Upper lobe of left lung (tissue), 4 donors: ENCODE measurements around the gene GATB.

Experiments
- CTCF ChIP-seq, 6 experiments: fragments of 450-650 bp in 4 of 6; fragments of 200-600 bp in 2 of 6; sonication (generic) in 2 of 6; IDR thresholded peaks; one replicate each; pipeline ENCODE4 v1.5.1; 2016 to 2019; ENCODE audit warnings: antibody characterized with exemption in 6 of 6
- POLR2AphosphoS5 ChIP-seq, 2 donors: sonication (generic); formaldehyde crosslinking; IDR thresholded peaks; one replicate each; pipeline ENCODE4 v1.5.1; 2017; ENCODE audit warnings: antibody characterized with exemption in 2 of 2

GRCh38 chr4:151688785-151689043 lies 72.1 kb downstream of the GATB start:
- no peak for TF ChIP-seq POLR2AphosphoS5 (IDR thresholded peaks at IDR 0.05)
- TF ChIP-seq CTCF (IDR thresholded peaks at IDR 0.05), result no peak
